Small intestine (tissue), 7 donors: ENCODE measurements around the gene MGA. TPM values are rescaled to one million over a fixed set of nuclear protein-coding genes. Genes with fewer than 3 reads are reported as not detected.

Experiments used
- DNase-seq, 2 donors: peaks; one replicate each; pipeline versions ENCODE4 v3.0.0 to v3.0.0-alpha.2; 2013
- FAIRE-seq: peaks from 2 replicates; lab custom pipeline; 2012; peaks lifted over from hg19 to GRCh38; lab: Jason Lieb, UNC
- H3K27ac ChIP-seq, 3 donors: one replicate each; pipeline ENCODE4 v1.5.1; 2013; ENCODE audit warnings: low read length in 2 of 3, mild to moderate bottlenecking in 2 of 3, control low read depth in 1 of 3, inconsistent platforms in 1 of 3, low read depth in 1 of 3, moderate library complexity in 1 of 3
- H3K27me3 ChIP-seq, 3 donors: one replicate each; pipeline ENCODE4 v1.6.1; 2013; ENCODE audit warnings: low read length in 3 of 3, inconsistent platforms in 1 of 3; ENCODE audit not compliant: control insufficient read depth in 3 of 3, insufficient read depth in 3 of 3
- H3K36me3 ChIP-seq, 3 donors: one replicate each; pipeline ENCODE4 v1.6.1; 2013; ENCODE audit warnings: low read length in 3 of 3, inconsistent platforms in 1 of 3, low read depth in 1 of 3, mild to moderate bottlenecking in 1 of 3, moderate library complexity in 1 of 3; ENCODE audit not compliant: control insufficient read depth in 3 of 3, insufficient read depth in 2 of 3
- H3K4me1 ChIP-seq, 3 donors: one replicate each; pipeline ENCODE4 v1.6.1; 2013; ENCODE audit warnings: low read length in 2 of 3, inconsistent platforms in 1 of 3, low read depth in 1 of 3, mild to moderate bottlenecking in 1 of 3, moderate library complexity in 1 of 3; ENCODE audit not compliant: control insufficient read depth in 3 of 3, insufficient read depth in 2 of 3
- H3K4me3 ChIP-seq, 3 donors: one replicate each; pipeline ENCODE4 v1.5.1; 2013; ENCODE audit warnings: low read length in 3 of 3, control low read depth in 1 of 3, inconsistent platforms in 1 of 3, low read depth in 1 of 3, mild to moderate bottlenecking in 1 of 3, moderate library complexity in 1 of 3
- H3K9me3 ChIP-seq, 2 donors: one replicate each; pipeline ENCODE4 v1.6.1; 2013; ENCODE audit warnings: low read depth in 1 of 2, low read length in 1 of 2; ENCODE audit not compliant: control insufficient read depth in 2 of 2, insufficient read depth in 1 of 2
- WGBS, 3 donors: extraction: QIAGEN DNeasy Blood & Tissue Kit; methylation state at CpG; one replicate each; pipeline ENCODE4 v1.1.7; 2013; 5-methylcytosine and 5-hydroxymethylcytosine counted together
- polyA plus RNA-seq, 4 donors: library from polyadenylated mRNA; stranded (reverse) in 3 of 4; unstranded in 1 of 4; fragments of 200-250 nt in 3 of 4; fragments of 120-200 nt in 1 of 4; gene quantifications; one replicate each; pipeline versions ENCODE4 v1.2.1 to v1.2.3, GENCODE V29; 2013
- donor health status: healthy with polysubstance abuse.
- donor health status: control.
- donor health status: control.
- donor health status: Bipolar disorder and iron deficiency.
- donor health status: healthy.

MGA gene
- polyA plus RNA-seq, 4 donors: 1.4 to 21.0 (median 3.7) TPM

- no peak for DNase-seq
- Histone ChIP-seq H3K4me3 (no peak overlapping the region), H3K4me1 (peaks cover 0 to 3% (median 0%) of the 10 kb centered on the region in 3 donors), H3K27me3 (no peaks in the 10 kb centered on the region), H3K27ac (no peak overlapping the region), H3K36me3 (no peaks in the 10 kb centered on the region), H3K9me3 (peaks cover 0 to 4% of the 10 kb centered on the region in 2 donors)
- no peak for FAIRE-seq
- 92 to 100% (median 94%) methylated on average over 1 of the region's 1 CpG for WGBS, 3 donors
Observed at GRCh38 chr15:41648770-41649169, 11.4 kb upstream of the MGA start.

DNA sequence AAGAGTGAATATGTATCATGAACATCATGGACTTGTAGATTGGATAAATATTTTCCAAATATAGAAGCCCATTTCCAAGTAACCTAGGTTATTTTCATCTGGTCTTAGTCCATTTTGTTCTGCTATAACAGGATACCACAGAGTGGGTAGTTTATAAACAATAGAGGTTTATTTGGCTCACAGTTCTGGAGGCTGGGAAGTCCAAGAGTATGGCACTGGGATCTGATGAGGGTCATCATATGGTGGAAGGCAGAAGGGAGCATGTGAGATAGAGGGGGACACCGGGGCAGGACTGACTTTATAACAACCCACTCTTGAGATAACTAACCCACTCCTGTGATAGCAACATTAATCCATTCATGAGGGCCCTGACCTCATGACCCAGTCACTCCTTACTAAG is 9.4 kb upstream of the MGA start:
- Histone ChIP-seq H3K27me3 (no peaks in the 10 kb centered on the region), H3K4me1 (peaks cover 0 to 3% (median 0%) of the 10 kb centered on the region in 3 donors), H3K4me3 (no peak overlapping the region), H3K9me3 (peaks cover 0 to 4% of the 10 kb centered on the region in 2 donors), H3K27ac (no peak overlapping the region), H3K36me3 (no peaks in the 10 kb centered on the region)
- WGBS, 3 donors: 82 to 100% (median 88%) methylated on average over 1 of the region's 1 CpG
- FAIRE-seq (no peak), DNase-seq (no peak)

DNA sequence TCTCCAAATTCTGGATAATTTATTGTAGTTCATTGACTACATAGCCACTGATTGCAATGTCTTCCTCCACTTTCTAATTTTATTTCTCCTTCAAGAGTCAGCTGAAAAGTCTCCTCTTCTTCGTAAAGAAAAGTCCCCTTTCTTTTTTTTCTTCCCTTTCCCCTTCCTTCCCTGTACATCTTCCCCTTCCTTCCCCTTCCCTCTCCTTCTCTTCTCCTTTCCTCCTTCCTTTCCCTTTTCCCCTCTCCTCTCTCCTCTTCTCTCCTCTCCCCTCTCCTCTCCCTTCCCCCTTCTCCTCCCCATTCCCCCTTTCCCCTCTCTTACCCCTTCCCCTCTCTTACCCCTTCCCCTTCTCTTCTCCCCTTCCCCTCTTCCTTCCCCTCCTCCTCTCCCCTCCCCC is 8.8 kb upstream of the MGA start:
- 91 to 100% (median 95%) methylated on average over 1 of the region's 1 CpG for WGBS, 3 donors
- FAIRE-seq (no peak), DNase-seq (no peak)
- Histone ChIP-seq H3K27me3 (no peaks in the 10 kb centered on the region), H3K27ac (no peak overlapping the region), H3K36me3 (no peaks in the 10 kb centered on the region), H3K4me1 (peaks cover 0 to 3% (median 0%) of the 10 kb centered on the region in 3 donors), H3K4me3 (no peak overlapping the region), H3K9me3 (peaks cover 0 to 4% of the 10 kb centered on the region in 2 donors)

- no peak for FAIRE-seq
Observed at GRCh38 chr15:41653760-41654159, 6.4 kb upstream of the MGA start.

DNA sequence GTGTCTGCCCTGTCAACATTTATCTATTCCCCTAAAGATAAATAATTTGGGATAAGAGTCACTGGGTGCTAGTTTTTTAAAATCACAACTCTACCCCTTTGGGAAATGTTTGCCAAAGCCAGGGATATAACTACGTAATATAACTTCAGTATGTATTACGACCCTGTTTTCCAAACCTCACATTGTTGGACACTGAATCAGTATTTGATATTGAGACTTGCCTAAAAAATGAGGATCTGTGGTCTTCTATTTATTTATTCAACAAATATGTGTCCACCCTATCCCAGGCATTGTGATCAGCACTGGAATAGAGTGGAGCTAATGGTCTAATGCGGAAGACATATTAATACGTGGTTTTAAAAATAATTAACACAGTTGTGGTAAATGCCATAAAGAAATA is 4.5 kb upstream of the MGA start:
- Histone ChIP-seq H3K4me1 (peaks cover 0 to 7% (median 2%) of the 10 kb centered on the region in 3 donors), H3K4me3 (no peak overlapping the region), H3K27ac (no peak overlapping the region), H3K9me3 (peaks cover 0 to 10% of the 10 kb centered on the region in 2 donors), H3K36me3 (no peaks in the 10 kb centered on the region), H3K27me3 (peaks cover 0 to 3% (median 0%) of the 10 kb centered on the region in 3 donors)
- WGBS, 3 donors: 93 to 94% (median 94%) methylated on average over 4 of the region's 4 CpGs
- FAIRE-seq (no peak), DNase-seq (no peak)

More at GRCh38 chr15:41653760-41654159, 6.4 kb upstream of the MGA start:
- 61 to 88% (median 65%) methylated on average over 3 of the region's 3 CpGs for WGBS, 3 donors
- no peak for DNase-seq
- H3K9me3 ChIP-seq: peaks cover 0 to 4% of the 10 kb centered on the region in 2 donors
- no peak overlapping the region for H3K27ac ChIP-seq
- H3K4me3 ChIP-seq: no peak overlapping the region
- H3K36me3 ChIP-seq: no peaks in the 10 kb centered on the region
- H3K27me3 ChIP-seq: no peaks in the 10 kb centered on the region
- H3K4me1 ChIP-seq: no peaks in the 10 kb centered on the region

DNA sequence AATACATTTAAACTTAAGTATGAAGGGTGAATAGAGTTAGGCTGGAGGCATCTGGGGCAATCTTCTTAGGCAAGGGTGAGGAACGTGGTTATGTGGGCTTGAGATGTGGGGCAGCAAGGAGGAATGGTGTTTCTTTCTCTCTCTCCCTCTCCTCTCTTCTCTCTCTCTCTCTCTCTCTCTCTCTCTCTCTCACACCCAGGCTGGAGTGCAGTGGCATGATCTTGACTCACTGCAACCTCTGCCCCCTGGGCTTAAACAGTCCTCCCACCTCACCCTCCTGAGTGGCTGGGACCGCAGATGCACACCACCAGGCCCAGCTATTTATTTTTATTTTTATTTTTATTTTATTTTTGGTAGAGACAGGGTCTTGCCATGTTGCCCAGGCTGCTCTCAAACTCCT is 4.0 kb upstream of the MGA start:
- Histone ChIP-seq H3K4me3 (no peak overlapping the region), H3K9me3 (peaks cover 0 to 11% of the 10 kb centered on the region in 2 donors), H3K27ac (no peak overlapping the region), H3K36me3 (no peaks in the 10 kb centered on the region), H3K4me1 (peaks cover 2 to 12% (median 3%) of the 10 kb centered on the region in 3 donors), H3K27me3 (peaks cover 0 to 3% (median 0%) of the 10 kb centered on the region in 3 donors)
- no peak for DNase-seq
- 73 to 84% (median 75%) methylated on average over 2 of the region's 2 CpGs for WGBS, 3 donors
- FAIRE-seq: no peak

- Histone ChIP-seq H3K9me3 (peaks cover 0 to 12% of the 10 kb centered on the region in 2 donors), H3K4me1 (peaks cover 2 to 22% (median 3%) of the 10 kb centered on the region in 3 donors), H3K36me3 (no peaks in the 10 kb centered on the region), H3K27me3 (peaks cover 0 to 3% (median 0%) of the 10 kb centered on the region in 3 donors), H3K4me3 (no peak overlapping the region), H3K27ac (no peak overlapping the region)
- DNase-seq (no peak), FAIRE-seq (no peak)
- 57 to 76% (median 73%) methylated on average over 1 of the region's 1 CpG for WGBS, 3 donors
Observed at GRCh38 chr15:41658689-41659088, 1.5 kb upstream of the MGA start.

DNA sequence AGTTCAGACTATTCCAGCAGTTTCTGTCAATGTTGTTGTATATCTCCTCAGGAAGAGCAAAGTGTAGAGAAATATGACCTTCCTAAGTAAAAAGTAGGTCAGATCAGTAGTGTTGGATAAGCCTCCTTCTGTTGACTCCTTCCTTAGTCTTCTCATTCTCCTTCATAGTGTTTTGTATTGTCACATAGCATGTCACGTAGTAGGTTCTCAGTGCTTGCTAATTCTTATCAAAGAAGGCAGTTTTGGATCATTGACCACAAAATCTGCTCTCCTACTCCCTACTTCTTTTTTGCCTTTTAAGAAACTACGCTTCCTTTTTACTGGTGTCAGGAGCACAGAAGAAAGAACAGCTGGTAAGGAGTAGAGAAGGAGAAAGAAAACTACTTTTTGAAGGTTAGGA is 1.0 kb upstream of the MGA start:
- peaks cover 0 to 3% (median 0%) of the 10 kb centered on the region in 3 donors for H3K27me3 ChIP-seq
- peaks cover 0 to 12% of the 10 kb centered on the region in 2 donors for H3K9me3 ChIP-seq
- DNase-seq (peak in 1 of 2 donors; percentile 6), FAIRE-seq (no peak)
- WGBS, 3 donors: 88 to 97% (median 89%) methylated on average over 2 of the region's 2 CpGs
- H3K27ac ChIP-seq: no peak overlapping the region
- no peaks in the 10 kb centered on the region for H3K36me3 ChIP-seq
- H3K4me1 ChIP-seq: peaks cover 2 to 22% (median 3%) of the 10 kb centered on the region in 3 donors
- no peak overlapping the region for H3K4me3 ChIP-seq

DNA sequence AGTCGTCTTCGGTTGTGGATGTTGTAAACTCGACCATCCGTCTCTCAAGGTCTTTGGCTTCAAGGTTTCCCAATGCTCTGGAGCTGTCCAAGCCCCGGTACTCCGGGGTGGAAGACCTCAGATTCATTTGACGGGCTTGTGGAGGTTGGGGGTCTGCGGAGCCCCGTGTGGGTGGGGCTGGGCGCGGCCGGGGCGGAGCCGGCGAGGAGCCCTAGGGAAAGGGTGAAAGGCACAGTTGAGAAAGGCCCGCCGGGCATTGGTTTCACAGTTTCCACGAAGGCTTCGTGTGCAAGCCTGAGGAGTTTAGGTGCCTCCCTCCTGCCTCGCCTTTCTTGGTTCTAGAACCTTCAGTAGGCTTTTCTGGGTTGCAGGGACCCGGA is 360 bp upstream of the MGA start:
- 10 to 44% (median 26%) methylated on average over 21 of the region's 21 CpGs for WGBS, 3 donors
- H3K27ac ChIP-seq: peak overlapping the region; percentile 50 to 98 (median 88)
- peaks cover 2 to 22% (median 3%) of the 10 kb centered on the region in 3 donors for H3K4me1 ChIP-seq
- peaks cover 0 to 3% (median 0%) of the 10 kb centered on the region in 3 donors for H3K27me3 ChIP-seq
- H3K36me3 ChIP-seq: no peaks in the 10 kb centered on the region
- H3K9me3 ChIP-seq: peaks cover 0 to 12% of the 10 kb centered on the region in 2 donors
- no peak for DNase-seq
- no peak for FAIRE-seq
- H3K4me3 ChIP-seq: peak overlapping the region; percentile 33 to 61 (median 60)
